ENCODE measurements around the gene MAST4.

Gene MAST4

GRCh38 chr5:67050125-67050524, 453.9 kb downstream of the MAST4 start:
- no peak overlapping the region for H2BK120ac ChIP-seq (ENCODE audit: low read depth, low read length)
- H3K9me3 ChIP-seq (ENCODE audit: control insufficient read depth, low read length): no peaks in the 10 kb centered on the region
- peaks cover 21% of the 10 kb centered on the region for H3K79me1 ChIP-seq (replicated peaks; ENCODE audit: low read length, poor library complexity, severe bottlenecking)
- no peaks in the 10 kb centered on the region for H3K27me3 ChIP-seq (ENCODE audit: control insufficient read depth in 1 of 2, insufficient read depth in 1 of 2, low read length in 2 of 2)
- H2AK5ac ChIP-seq (ENCODE audit: low read length, severe bottlenecking): no peak overlapping the region
- no peak overlapping the region for H2AFZ ChIP-seq (ENCODE audit: low read depth, low read length)
- H2BK15ac ChIP-seq (ENCODE audit: low read depth, poor library complexity, severe bottlenecking): no peak overlapping the region
- H3K4me3 ChIP-seq (ENCODE audit: insufficient read depth in 1 of 2, low read depth in 1 of 2, low read length in 2 of 2): no peak overlapping the region
- no peak overlapping the region for H3K18ac ChIP-seq (ENCODE audit: low read depth in 1 of 2, low read length in 2 of 2)
- H3K36me3 ChIP-seq (ENCODE audit: control insufficient read depth in 1 of 2, insufficient read depth in 2 of 2, low read depth in 1 of 2, low read length in 2 of 2): peaks cover 0 to 21% of the 10 kb centered on the region in 2 experiments
- H3K14ac ChIP-seq (ENCODE audit: low read length in 2 of 2): no peak overlapping the region
- DNase-seq: no peak
- H3K9ac ChIP-seq (ENCODE audit: low read length): no peak overlapping the region
- no peak overlapping the region for H3K4ac ChIP-seq (ENCODE audit: low read depth in 1 of 2, low read length in 2 of 2)
- H3K4me1 ChIP-seq (ENCODE audit: control insufficient read depth, insufficient read depth, low read depth, low read length): peaks cover 3% of the 10 kb centered on the region
- H2BK12ac ChIP-seq (ENCODE audit: low read length in 2 of 2): no peak overlapping the region
- H3K23ac ChIP-seq (ENCODE audit: low read length in 2 of 2): no peak overlapping the region
- no peak overlapping the region for H3K4me2 ChIP-seq (ENCODE audit: low read length, poor library complexity, severe bottlenecking)
- H4K91ac ChIP-seq (ENCODE audit: low read length): no peak overlapping the region
- H2BK5ac ChIP-seq (ENCODE audit: low read depth, low read length, poor library complexity, severe bottlenecking): no peak overlapping the region
- no peak overlapping the region for H3K27ac ChIP-seq (ENCODE audit: low read length, poor library complexity, severe bottlenecking)
- 100% methylated on average over 4 of the region's 4 CpGs for WGBS
- H4K8ac ChIP-seq (ENCODE audit: low read length): no peak overlapping the region

GRCh38 chr5:67050635-67051034, 454.4 kb downstream of the MAST4 start:
- no peak overlapping the region for H2BK15ac ChIP-seq (ENCODE audit: low read depth, poor library complexity, severe bottlenecking)
- whole genome bisulfite sequencing: 98% methylated on average over 3 of the region's 3 CpGs
- H4K91ac ChIP-seq (ENCODE audit: low read length): no peak overlapping the region
- no peak overlapping the region for H3K23ac ChIP-seq (ENCODE audit: low read length in 2 of 2)
- H3K14ac ChIP-seq (ENCODE audit: low read length in 2 of 2): no peak overlapping the region
- no peak overlapping the region for H2AFZ ChIP-seq (ENCODE audit: low read depth, low read length)
- no peak overlapping the region for H2BK120ac ChIP-seq (ENCODE audit: low read depth, low read length)
- peaks cover 3% of the 10 kb centered on the region for H3K4me1 ChIP-seq (ENCODE audit: control insufficient read depth, insufficient read depth, low read depth, low read length)
- no peak overlapping the region for H3K4ac ChIP-seq (ENCODE audit: low read depth in 1 of 2, low read length in 2 of 2)
- H2BK12ac ChIP-seq (ENCODE audit: low read length in 2 of 2): no peak overlapping the region
- H2BK5ac ChIP-seq (ENCODE audit: low read depth, low read length, poor library complexity, severe bottlenecking): no peak overlapping the region
- peaks cover 21% of the 10 kb centered on the region for H3K79me1 ChIP-seq (replicated peaks; ENCODE audit: low read length, poor library complexity, severe bottlenecking)
- H3K36me3 ChIP-seq (ENCODE audit: control insufficient read depth in 1 of 2, insufficient read depth in 2 of 2, low read depth in 1 of 2, low read length in 2 of 2): peaks cover 0 to 22% of the 10 kb centered on the region in 2 experiments
- no peak overlapping the region for H4K8ac ChIP-seq (ENCODE audit: low read length)
- H3K27me3 ChIP-seq (ENCODE audit: control insufficient read depth in 1 of 2, insufficient read depth in 1 of 2, low read length in 2 of 2): no peaks in the 10 kb centered on the region
- H2AK5ac ChIP-seq (ENCODE audit: low read length, severe bottlenecking): no peak overlapping the region
- no peak overlapping the region for H3K4me2 ChIP-seq (ENCODE audit: low read length, poor library complexity, severe bottlenecking)
- no peak overlapping the region for H3K27ac ChIP-seq (ENCODE audit: low read length, poor library complexity, severe bottlenecking)
- no peak for DNase-seq
- H3K18ac ChIP-seq (ENCODE audit: low read depth in 1 of 2, low read length in 2 of 2): no peak overlapping the region
- no peaks in the 10 kb centered on the region for H3K9me3 ChIP-seq (ENCODE audit: control insufficient read depth, low read length)
- H3K4me3 ChIP-seq (ENCODE audit: insufficient read depth in 1 of 2, low read depth in 1 of 2, low read length in 2 of 2): no peak overlapping the region
- no peak overlapping the region for H3K9ac ChIP-seq (ENCODE audit: low read length)

- no peak overlapping the region for H3K9ac ChIP-seq (ENCODE audit: low read length)
- H3K23ac ChIP-seq (ENCODE audit: low read length in 2 of 2): no peak overlapping the region
- 61% methylated on average over 1 of the region's 1 CpG for WGBS
- H4K91ac ChIP-seq (ENCODE audit: low read length): no peak overlapping the region
- no peak overlapping the region for H4K8ac ChIP-seq (ENCODE audit: low read length)
- no peak overlapping the region for H3K4me2 ChIP-seq (ENCODE audit: low read length, poor library complexity, severe bottlenecking)
- H2AFZ ChIP-seq (ENCODE audit: low read depth, low read length): no peak overlapping the region
- peaks cover 3% of the 10 kb centered on the region for H3K4me1 ChIP-seq (ENCODE audit: control insufficient read depth, insufficient read depth, low read depth, low read length)
- no peak overlapping the region for H2BK12ac ChIP-seq (ENCODE audit: low read length in 2 of 2)
- H3K4ac ChIP-seq (ENCODE audit: low read depth in 1 of 2, low read length in 2 of 2): no peak overlapping the region
- no peak overlapping the region for H3K4me3 ChIP-seq (ENCODE audit: insufficient read depth in 1 of 2, low read depth in 1 of 2, low read length in 2 of 2)
- peaks cover 21% of the 10 kb centered on the region for H3K79me1 ChIP-seq (replicated peaks; ENCODE audit: low read length, poor library complexity, severe bottlenecking)
- H2BK120ac ChIP-seq (ENCODE audit: low read depth, low read length): no peak overlapping the region
- H2BK15ac ChIP-seq (ENCODE audit: low read depth, poor library complexity, severe bottlenecking): no peak overlapping the region
- H2BK5ac ChIP-seq (ENCODE audit: low read depth, low read length, poor library complexity, severe bottlenecking): no peak overlapping the region
- no peaks in the 10 kb centered on the region for H3K9me3 ChIP-seq (ENCODE audit: control insufficient read depth, low read length)
- H3K36me3 ChIP-seq (ENCODE audit: control insufficient read depth in 1 of 2, insufficient read depth in 2 of 2, low read depth in 1 of 2, low read length in 2 of 2): peaks cover 0 to 26% of the 10 kb centered on the region in 2 experiments
- no peak overlapping the region for H2AK5ac ChIP-seq (ENCODE audit: low read length, severe bottlenecking)
- H3K27ac ChIP-seq (ENCODE audit: low read length, poor library complexity, severe bottlenecking): no peak overlapping the region
- no peak overlapping the region for H3K18ac ChIP-seq (ENCODE audit: low read depth in 1 of 2, low read length in 2 of 2)
- DNase-seq: no peak
- no peaks in the 10 kb centered on the region for H3K27me3 ChIP-seq (ENCODE audit: control insufficient read depth in 1 of 2, insufficient read depth in 1 of 2, low read length in 2 of 2)
- no peak overlapping the region for H3K14ac ChIP-seq (ENCODE audit: low read length in 2 of 2)
These were observed 455.0 kb downstream of the MAST4 start for GRCh38 chr5:67051164-67051563.

GRCh38 chr5:67052034-67052433, 455.8 kb downstream of the MAST4 start:
- H3K79me1 ChIP-seq (replicated peaks; ENCODE audit: low read length, poor library complexity, severe bottlenecking): peaks cover 20% of the 10 kb centered on the region
- no peak overlapping the region for H2BK15ac ChIP-seq (ENCODE audit: low read depth, poor library complexity, severe bottlenecking)
- no peak overlapping the region for H3K27ac ChIP-seq (ENCODE audit: low read length, poor library complexity, severe bottlenecking)
- H3K23ac ChIP-seq (ENCODE audit: low read length in 2 of 2): no peak overlapping the region
- H4K91ac ChIP-seq (ENCODE audit: low read length): no peak overlapping the region
- H3K14ac ChIP-seq (ENCODE audit: low read length in 2 of 2): no peak overlapping the region
- no peak overlapping the region for H3K9ac ChIP-seq (ENCODE audit: low read length)
- H2BK12ac ChIP-seq (ENCODE audit: low read length in 2 of 2): no peak overlapping the region
- no peak for DNase-seq
- H3K4me2 ChIP-seq (ENCODE audit: low read length, poor library complexity, severe bottlenecking): no peak overlapping the region
- H3K4me1 ChIP-seq (ENCODE audit: control insufficient read depth, insufficient read depth, low read depth, low read length): peaks cover 3% of the 10 kb centered on the region
- H3K36me3 ChIP-seq (ENCODE audit: control insufficient read depth in 1 of 2, insufficient read depth in 2 of 2, low read depth in 1 of 2, low read length in 2 of 2): peaks cover 0 to 33% of the 10 kb centered on the region in 2 experiments
- no CpG with 5 or more reads among the region's 1 CpG for WGBS
- H3K27me3 ChIP-seq (ENCODE audit: control insufficient read depth in 1 of 2, insufficient read depth in 1 of 2, low read length in 2 of 2): no peaks in the 10 kb centered on the region
- H3K4ac ChIP-seq (ENCODE audit: low read depth in 1 of 2, low read length in 2 of 2): no peak overlapping the region
- H2BK5ac ChIP-seq (ENCODE audit: low read depth, low read length, poor library complexity, severe bottlenecking): no peak overlapping the region
- no peak overlapping the region for H3K4me3 ChIP-seq (ENCODE audit: insufficient read depth in 1 of 2, low read depth in 1 of 2, low read length in 2 of 2)
- no peak overlapping the region for H4K8ac ChIP-seq (ENCODE audit: low read length)
- H2AK5ac ChIP-seq (ENCODE audit: low read length, severe bottlenecking): no peak overlapping the region
- no peak overlapping the region for H2AFZ ChIP-seq (ENCODE audit: low read depth, low read length)
- no peak overlapping the region for H2BK120ac ChIP-seq (ENCODE audit: low read depth, low read length)
- H3K9me3 ChIP-seq (ENCODE audit: control insufficient read depth, low read length): no peaks in the 10 kb centered on the region
- H3K18ac ChIP-seq (ENCODE audit: low read depth in 1 of 2, low read length in 2 of 2): no peak overlapping the region
